HFFc6 (cell line): ENCODE results near the gene PPP2R5A. TPM values are rescaled to one million over a fixed set of nuclear protein-coding genes. Genes with fewer than 3 reads are reported as not detected.
A peak's percentile ranks its signal among the peaks of the same experiment; 100 is the strongest.

Experiments
- DNase-seq: peaks from one replicate; pipeline ENCODE4 v3.0.0-alpha.2; 2018
- H3K27ac Mint-ChIP-seq: 2 replicates; pipeline ENCODE4 v1.8.0; 2020; ENCODE audit warnings: mild to moderate bottlenecking, mixed read lengths
- H3K27me3 Mint-ChIP-seq: 2 replicates; pipeline ENCODE4 v1.8.0; 2021; ENCODE audit warnings: mild to moderate bottlenecking, moderate library complexity, mixed read lengths; ENCODE audit not compliant: insufficient read depth
- H3K36me3 Mint-ChIP-seq: 2 replicates; pipeline ENCODE4 v1.8.0; 2021; ENCODE audit warnings: low read depth, mixed read lengths
- H3K4me1 Mint-ChIP-seq: 2 replicates; pipeline ENCODE4 v1.8.0; 2020; ENCODE audit warnings: low read depth, mixed read lengths
- H3K4me3 Mint-ChIP-seq: 2 replicates; pipeline ENCODE4 v1.8.0; 2020; ENCODE audit warnings: mild to moderate bottlenecking, moderate library complexity, mixed read lengths
- H3K9me3 Mint-ChIP-seq: 2 replicates; pipeline ENCODE4 v1.8.0; 2020; ENCODE audit warnings: mild to moderate bottlenecking, mixed read lengths
- total RNA-seq, 6 experiments: library from RNA; stranded (reverse); fragmentation: NEBNext Ultra II Directional; extraction: Animal tissue kit (Norgen Biotek cat#: 25700); gene quantifications; 2 replicates in 1 of 6; 3 replicates in 5 of 6; pipeline ENCODE4 v1.2.3, GENCODE V29; 2021
- TF ChIP-seq, protein P1 (sequence below): fragments of 200-600 bp; sonication (generic); IDR thresholded peaks from 2 replicates; pipeline ENCODE4 v1.5.0; 2021; ENCODE audit warnings: antibody characterized with exemption, mild to moderate bottlenecking

PPP2R5A gene
- total RNA-seq, 6 experiments from 2014 or later, result 15.2 to 19.5 (median 17.8) TPM

DNA sequence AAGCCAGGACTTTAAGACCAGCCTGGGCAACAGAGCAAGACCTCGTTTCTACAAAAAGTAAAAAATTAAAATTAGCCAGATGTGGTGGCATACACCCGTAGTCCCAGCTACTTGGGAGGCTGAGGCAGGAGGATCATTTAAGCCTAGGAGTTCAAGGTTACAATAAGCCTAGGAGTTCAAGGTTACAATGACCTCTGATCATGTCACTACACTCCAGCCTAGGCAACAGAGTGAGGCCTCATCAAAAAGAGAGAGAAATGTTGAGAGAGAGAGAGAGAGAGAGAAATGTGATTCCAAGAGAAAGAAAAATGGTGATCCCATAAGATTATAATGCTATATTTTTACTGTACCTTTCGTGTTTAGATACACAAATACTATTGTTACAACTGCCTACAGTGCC is 69.3 kb downstream of the PPP2R5A start:
- TF ChIP-seq, protein P1, sequence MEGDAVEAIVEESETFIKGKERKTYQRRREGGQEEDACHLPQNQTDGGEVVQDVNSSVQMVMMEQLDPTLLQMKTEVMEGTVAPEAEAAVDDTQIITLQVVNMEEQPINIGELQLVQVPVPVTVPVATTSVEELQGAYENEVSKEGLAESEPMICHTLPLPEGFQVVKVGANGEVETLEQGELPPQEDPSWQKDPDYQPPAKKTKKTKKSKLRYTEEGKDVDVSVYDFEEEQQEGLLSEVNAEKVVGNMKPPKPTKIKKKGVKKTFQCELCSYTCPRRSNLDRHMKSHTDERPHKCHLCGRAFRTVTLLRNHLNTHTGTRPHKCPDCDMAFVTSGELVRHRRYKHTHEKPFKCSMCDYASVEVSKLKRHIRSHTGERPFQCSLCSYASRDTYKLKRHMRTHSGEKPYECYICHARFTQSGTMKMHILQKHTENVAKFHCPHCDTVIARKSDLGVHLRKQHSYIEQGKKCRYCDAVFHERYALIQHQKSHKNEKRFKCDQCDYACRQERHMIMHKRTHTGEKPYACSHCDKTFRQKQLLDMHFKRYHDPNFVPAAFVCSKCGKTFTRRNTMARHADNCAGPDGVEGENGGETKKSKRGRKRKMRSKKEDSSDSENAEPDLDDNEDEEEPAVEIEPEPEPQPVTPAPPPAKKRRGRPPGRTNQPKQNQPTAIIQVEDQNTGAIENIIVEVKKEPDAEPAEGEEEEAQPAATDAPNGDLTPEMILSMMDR, result no peak
- Mint-ChIP-seq H3K27ac (no peak overlapping the region), H3K4me3 (no peak overlapping the region), H3K36me3 (peaks cover 6% of the 10 kb centered on the region), H3K27me3 (no peaks in the 10 kb centered on the region), H3K9me3 (no peaks in the 10 kb centered on the region), H3K4me1 (peaks cover 28% of the 10 kb centered on the region)
- no peak for DNase-seq

DNA sequence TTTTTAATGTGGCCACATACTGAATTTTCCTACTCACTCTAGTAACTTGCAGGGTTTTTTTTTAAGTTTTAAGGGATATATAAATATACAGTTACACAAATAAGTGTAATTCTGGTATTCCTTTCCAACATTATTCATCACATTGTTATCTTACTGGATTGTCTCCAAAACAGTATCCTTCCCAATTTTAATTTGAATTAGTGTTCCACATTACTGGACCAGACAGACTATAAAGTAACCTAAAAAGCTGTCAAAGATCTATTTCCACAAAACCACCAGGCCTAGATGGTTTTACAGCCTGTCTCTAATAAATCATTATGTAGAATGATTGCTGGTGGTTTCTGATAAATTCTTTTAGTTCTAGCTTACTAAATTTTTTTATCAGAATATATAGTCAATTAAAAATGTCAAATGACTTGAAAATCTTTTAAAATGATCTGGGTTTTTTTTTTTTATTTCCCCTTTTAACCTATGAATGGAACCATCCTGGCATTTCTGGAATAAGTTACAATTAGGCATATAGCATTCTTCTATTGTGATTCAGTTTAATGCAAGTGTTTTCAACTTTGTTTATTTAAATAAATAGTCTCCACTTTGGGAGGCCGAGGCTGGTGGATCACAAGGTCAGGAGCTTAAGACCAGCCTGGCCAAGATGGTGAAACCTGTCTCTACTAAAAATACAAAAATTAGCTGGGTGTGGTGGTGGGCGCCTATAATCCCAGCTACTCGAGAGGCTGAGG is 70.2 kb downstream of the PPP2R5A start:
- Mint-ChIP-seq H3K4me1 (peaks cover 28% of the 10 kb centered on the region), H3K9me3 (no peaks in the 10 kb centered on the region), H3K27me3 (no peaks in the 10 kb centered on the region), H3K36me3 (peaks cover 6% of the 10 kb centered on the region), H3K27ac (no peak overlapping the region; the same call in 1 of the 2 replicates), H3K4me3 (no peak overlapping the region)
- TF ChIP-seq, protein P1, result no peak
- peak; percentile 57 for DNase-seq

GRCh38 chr1:212359794-212360479 is 74.7 kb downstream of the PPP2R5A start:
- Mint-ChIP-seq H3K36me3 (peaks cover 4% of the 10 kb centered on the region), H3K9me3 (no peaks in the 10 kb centered on the region), H3K27ac (no peak overlapping the region), H3K27me3 (no peaks in the 10 kb centered on the region), H3K4me3 (no peak overlapping the region), H3K4me1 (peaks cover 15% of the 10 kb centered on the region)
- DNase-seq, result no peak
- TF ChIP-seq, protein P1, result no peak

DNA sequence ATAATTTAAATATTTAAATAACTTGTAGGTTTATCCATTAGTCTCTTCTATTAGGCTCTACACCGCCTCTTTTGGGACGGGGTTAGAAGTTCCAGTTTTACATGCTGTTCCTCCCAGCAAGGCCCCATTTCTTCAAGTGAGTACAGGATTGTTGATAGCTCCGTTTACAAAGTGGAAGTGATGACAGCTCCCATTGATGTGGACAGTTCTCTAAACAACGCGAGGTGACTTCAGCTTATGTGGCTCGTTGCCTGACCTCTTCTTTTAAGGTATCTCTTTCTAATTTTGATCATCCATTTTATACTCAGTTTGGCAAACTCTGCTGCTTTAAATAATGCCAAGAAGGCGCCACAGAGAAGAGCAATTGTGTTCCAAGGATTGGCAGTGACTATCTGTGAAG is 79.8 kb downstream of the PPP2R5A start:
- Mint-ChIP-seq H3K4me3 (no peak overlapping the region), H3K9me3 (no peaks in the 10 kb centered on the region), H3K36me3 (peaks cover 7% of the 10 kb centered on the region), H3K27me3 (no peaks in the 10 kb centered on the region), H3K27ac (no peak overlapping the region), H3K4me1 (peaks cover 15% of the 10 kb centered on the region)
- TF ChIP-seq, protein P1, result no peak
- DNase-seq, result no peak

- Mint-ChIP-seq H3K36me3 (peaks cover 7% of the 10 kb centered on the region), H3K4me1 (peaks cover 15% of the 10 kb centered on the region), H3K4me3 (peak overlapping the region; percentile 16; the same call in 1 of the 2 replicates), H3K27ac (peak overlapping the region; percentile 40), H3K27me3 (no peaks in the 10 kb centered on the region), H3K9me3 (no peaks in the 10 kb centered on the region)
- peak; percentile 13 for DNase-seq
- TF ChIP-seq, protein P1, result no peak
Observed at GRCh38 chr1:212366901-212367300, 81.7 kb downstream of the PPP2R5A start.
